Stimulated activated CD8-positive, alpha-beta memory T cell treated with anti-CD3 and anti-CD28 coated beads, Interleukin-15, amount 100 ng/mL, for 4 hours (primary cell): Measurements from ENCODE around the gene INTS11.

Source experiments
- DNase-seq, 2 donors: peaks; one replicate each; pipeline ENCODE4 v3.0.0-alpha.2; 2020; ENCODE audit warnings: low read depth in 2 of 2

INTS11 gene

DNA sequence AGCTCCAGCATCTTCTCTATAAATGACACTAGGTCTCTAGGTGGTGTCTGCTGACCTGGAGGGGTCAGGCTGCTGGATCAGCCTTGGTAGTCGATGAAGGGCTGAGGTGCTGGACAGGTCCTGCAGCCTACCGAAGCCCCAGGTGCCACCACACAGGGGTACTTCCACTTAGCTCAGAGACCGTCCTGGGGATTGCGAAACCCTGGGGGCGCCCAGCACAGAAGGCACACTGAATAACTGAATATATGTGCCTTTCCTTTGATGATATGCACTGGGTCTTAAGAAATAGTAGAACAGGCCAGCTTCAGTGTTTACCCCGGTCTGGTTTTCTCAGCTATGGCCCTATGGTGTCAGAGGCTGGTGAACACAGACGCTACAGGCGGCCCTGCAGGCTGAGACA, 61.7 kb downstream of the INTS11 start:
- no peak for DNase-seq

DNA sequence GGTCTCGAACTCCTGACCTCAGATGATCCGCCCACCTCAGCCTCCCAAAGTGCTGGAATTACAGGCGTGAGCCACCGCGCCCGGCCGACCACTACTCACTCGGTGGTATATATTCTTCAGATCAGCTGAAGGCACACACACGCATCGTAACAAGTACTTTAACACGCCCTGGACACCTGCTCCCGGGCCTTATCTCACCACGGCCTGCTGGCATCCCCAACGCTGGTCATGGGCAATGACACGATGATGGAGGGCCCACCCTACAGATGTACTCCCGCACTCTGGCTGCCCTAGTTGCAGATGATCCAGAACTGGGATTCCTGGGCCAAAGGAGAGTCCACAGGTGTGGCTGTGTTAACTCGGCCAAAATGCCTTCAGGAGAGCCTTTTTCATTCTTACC, 62.4 kb downstream of the INTS11 start:
- no peak for DNase-seq
